GM23338 (cell line): ENCODE results near the gene IFT43.

Experiments
- CTCF ChIP-seq, 2 experiments: fragments of 200-600 bp in 1 of 2; sonication (generic) in 1 of 2; conservative IDR thresholded peaks; 2 replicates each; pipeline versions ENCODE4 v1.5.1 to v1.6.1; 2016 to 2017; ENCODE audit warnings: antibody characterized with exemption in 2 of 2, low read depth in 2 of 2, mild to moderate bottlenecking in 2 of 2, moderate library complexity in 1 of 2
- EZH2 ChIP-seq: fragments of 200-600 bp; sonication (generic); IDR thresholded peaks from one replicate; pipeline ENCODE4 v1.8.0; 2017; ENCODE audit warnings: antibody characterized with exemption, mild to moderate bottlenecking, low read depth; ENCODE audit not compliant: unreplicated experiment
- EZH2phosphoT487 ChIP-seq: fragments of 200-600 bp; sonication (generic); IDR thresholded peaks from one replicate; pipeline ENCODE4 v1.8.1; 2018; ENCODE audit warnings: antibody characterized with exemption; ENCODE audit not compliant: unreplicated experiment
- NANOG ChIP-seq: IDR thresholded peaks from 2 replicates; pipeline ENCODE4 v1.6.1; 2016; ENCODE audit warnings: antibody characterized with exemption, borderline replicate concordance
- ZNF462 ChIP-seq: fragments of 250-450 bp; sonication (Bioruptor Pico); IDR thresholded peaks from 2 replicates; pipeline ENCODE4 v1.5.0; 2020; ENCODE audit warnings: mild to moderate bottlenecking, moderate library complexity

GRCh38 chr14:75993567-75994041 lies 8.0 kb downstream of the IFT43 start:
- TF ChIP-seq CTCF (conservative IDR thresholded peaks at IDR 0.05; ENCODE audit: low read depth in 2 of 2) (no peak), EZH2phosphoT487 (no peak), ZNF462 (CRISPR knock-in tag) (no peak), NANOG (no peak), EZH2 (no peak)
